GM21367 (cell line): Measurements from ENCODE around the gene KLRC1.
"Not testable (repeated sequence)": the region's sequence is repeated elsewhere in the genome, so short reads cannot be mapped to it uniquely, and the experiment has no call there.

Source experiments
- ATAC-seq: cut with Tn5 transposase; IDR thresholded peaks from one replicate; pipeline ENCODE4 v1.9.1; 2021; ENCODE audit not compliant: unreplicated experiment

Gene KLRC1

DNA sequence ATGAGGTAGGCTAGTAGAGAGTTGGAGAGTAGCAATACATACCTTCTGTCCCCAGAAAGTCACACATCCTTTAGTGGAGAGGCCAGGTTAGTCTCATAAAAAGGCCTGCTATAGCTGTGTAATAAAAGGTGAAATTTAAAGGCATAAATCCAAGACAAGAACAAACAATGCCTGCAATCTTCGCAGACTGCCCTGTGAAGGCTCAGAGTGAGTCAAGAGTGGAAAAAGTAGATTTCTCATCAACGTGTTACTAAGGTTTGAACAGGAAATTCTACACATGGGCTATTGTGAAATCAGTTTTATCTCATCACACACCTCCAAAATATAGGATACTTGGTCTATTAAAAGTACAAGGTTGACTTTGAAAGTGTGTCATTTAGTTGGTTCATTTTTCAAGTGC lies at the start of gene KLRC1:
KLRC1 (minus strand) TSS at position 222 of the 400 bp plus-strand sequence. CDS start 2,221 bp downstream, outside the sequence.
- ATAC-seq = no peak

DNA sequence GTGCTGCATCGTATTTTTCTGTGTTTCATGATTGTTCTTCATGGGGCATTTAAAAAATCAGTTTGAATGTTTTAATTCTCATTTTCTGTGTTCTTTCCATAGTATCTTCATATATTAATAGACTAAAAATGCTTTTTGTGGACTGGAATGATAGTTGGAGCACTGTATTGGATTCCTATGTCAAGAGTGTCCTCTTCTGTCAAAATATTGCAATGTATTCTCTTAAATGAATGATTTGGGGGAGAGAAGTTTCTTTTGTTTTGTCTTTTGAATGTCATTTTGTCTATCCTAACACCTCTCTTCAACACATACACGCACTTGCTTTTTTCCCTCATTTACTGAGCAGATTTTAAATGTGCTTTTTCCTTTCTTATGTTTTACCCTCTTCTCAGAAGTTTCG lies 47.9 kb upstream of the KLRC1 start:
- no peak for ATAC-seq

DNA sequence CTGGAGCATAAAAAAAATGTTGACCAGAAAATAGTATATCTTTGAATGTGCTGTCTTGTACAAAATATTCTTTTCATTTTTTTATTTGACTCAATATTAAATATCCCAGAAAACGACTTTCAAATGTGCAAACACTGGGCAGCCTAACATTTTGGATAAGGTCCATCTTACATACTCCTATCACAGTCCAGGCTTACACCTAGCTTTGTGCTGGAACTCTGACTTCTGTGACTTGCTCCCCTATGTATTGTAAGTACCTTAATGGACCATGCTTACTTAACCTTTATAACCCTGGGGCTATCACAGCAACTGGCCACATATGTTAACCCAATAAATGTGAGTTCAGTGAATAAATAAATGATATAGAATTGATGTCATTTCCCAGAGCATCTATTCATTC lies 44.9 kb upstream of the KLRC1 start:
- no peak for ATAC-seq

DNA sequence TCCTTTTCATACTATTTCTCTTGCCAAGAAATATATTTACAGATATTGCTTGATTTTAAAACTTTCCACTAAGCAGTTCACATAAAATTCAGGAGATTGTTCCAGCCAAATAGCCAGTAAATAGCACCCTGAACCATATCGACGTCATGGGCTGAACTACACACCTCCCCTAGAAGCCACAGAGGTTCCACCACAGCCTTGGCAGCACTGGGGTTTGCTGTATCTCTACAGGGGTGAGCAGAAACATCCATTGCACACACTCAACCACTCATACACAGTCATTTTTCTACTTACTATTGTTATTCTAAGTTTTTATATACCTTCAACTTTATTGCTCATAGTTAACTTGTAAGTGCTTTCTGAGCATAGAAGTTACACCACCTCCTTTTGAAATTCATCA lies 44.4 kb upstream of the KLRC1 start:
- no peak for ATAC-seq

DNA sequence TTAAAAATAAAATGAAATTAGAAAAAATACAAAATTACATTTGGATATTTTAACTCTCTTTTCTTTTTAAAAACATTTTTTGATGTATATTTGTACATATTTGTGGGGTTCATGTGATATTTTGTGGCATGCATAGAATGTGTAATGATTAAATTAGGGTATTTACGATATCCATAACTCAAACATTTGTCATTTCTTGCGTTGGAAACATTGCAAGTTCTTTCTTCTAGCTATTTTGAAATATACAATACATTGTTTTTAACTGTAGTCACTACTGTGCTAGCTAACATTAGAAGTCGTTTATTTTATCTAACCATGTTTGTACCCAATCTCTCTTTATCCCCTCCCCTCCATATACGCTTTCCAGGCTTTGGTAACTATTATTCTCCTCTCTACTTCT lies 38.6 kb upstream of the KLRC1 start:
- ATAC-seq = no peak

DNA sequence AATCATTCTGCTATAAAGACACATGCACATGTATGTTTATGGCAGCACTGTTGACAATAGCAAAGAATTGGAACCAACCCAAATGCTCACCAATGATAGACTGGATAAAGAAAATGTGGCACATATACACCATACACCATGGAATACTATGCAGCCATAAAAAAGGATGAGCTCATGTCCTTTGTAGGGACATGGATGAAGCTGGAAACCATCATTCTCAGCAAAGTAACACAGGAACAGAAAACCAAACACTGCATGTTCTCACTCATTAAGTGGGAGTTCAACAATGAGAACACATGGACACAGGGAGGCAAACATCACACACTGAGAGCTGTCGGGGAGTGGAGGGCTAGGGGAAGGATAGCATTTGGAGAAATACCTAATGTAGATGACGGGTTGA lies 34.2 kb upstream of the KLRC1 start:
- not testable (repeated sequence) for ATAC-seq

DNA sequence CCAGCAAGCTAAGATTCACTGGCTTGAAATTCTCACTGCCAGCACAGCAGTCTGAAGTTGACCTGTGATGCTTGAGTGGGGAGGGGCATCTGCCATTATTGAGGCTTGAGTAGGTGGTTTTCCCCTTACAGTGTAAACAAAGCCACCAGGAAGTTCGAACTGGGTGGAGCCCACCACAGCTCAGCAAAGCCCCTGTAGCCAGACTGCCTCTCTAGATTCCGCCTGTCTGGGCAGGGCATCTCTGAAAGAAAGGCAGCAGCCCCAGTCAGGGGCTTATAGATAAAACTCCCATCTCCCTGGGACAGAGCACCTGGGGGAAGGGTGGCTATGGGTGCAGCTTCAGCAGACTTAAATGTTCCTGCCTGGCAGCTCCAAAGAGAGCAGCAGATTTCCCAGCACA lies 28.7 kb upstream of the KLRC1 start:
- not testable (repeated sequence) for ATAC-seq

DNA sequence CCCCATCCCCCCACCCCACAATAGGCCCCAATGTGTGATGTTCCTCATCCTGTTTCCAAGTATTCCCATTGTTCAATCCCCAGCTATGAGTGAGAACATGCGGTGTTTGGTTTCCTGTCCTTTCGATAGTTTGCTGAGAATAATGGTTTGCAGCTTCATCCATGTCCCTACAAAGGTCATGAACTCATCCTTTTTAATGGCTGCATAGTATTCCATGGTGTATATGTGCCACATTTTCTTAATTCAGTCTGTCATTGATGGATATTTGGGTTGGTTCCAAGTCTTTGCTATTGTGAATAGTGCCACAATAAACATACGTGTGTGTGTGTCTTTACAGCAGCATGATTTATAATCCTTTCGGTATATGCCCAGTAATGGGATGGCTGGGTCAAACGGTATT lies 19.6 kb upstream of the KLRC1 start:
- not testable (repeated sequence) for ATAC-seq

DNA sequence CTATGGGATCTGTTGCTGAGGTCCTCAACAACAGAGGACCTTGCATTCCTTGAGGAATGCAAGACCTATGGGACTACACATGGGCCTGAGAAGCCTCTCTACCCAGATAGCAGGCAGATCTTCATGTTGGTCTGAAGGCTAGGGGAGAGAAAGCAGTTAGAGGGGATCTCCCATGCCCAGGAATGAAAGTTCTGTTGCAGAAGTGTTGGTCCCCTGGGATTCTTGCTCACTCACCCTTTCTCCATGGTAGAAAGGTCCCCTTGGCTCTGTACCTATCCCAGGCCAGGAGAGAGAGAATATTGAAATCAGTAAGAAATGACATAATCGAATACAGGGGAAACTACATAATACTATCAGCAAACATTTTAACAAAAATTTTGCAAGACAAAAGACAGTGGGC lies 16.5 kb upstream of the KLRC1 start:
- ATAC-seq = no peak

DNA sequence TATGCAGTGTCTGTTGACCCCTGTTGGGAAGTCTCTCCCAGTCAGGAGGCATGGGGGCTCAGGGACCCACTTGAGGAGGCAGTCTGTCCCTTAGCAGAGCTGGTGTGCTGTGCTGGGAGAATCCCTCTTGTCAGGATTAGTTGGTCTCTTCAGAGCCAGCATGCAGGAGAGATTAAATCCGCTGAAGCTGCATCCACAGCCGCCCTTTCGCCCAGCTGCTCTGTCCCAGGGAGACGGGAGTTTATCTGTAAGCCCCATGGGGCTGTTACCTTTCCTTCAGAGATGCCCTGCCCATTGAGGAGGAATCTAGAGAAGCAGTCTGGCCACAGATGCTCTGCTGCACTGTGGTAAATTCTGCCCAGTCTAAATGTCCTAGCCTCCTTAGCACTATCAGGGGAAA lies 13.1 kb upstream of the KLRC1 start:
- ATAC-seq = no peak

DNA sequence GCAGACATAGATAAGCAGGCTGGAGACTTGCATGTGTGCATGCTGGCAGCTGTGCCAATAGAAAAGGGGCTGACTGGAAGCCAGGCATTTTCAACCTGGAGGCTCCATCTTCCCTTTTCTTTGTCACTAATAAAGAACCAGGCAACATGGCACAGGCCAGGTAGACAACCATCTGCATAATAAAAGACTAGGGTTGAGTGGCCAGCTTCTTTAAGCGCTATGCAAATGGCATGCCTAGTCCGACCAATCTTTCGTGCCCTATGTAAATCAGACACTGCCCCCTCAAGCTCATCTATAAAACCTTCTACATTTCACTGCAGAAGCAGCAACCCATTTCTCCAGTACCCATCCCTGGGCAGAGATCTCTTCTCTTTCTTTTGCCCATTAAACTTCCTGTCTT lies 4.6 kb upstream of the KLRC1 start:
- ATAC-seq = no peak

DNA sequence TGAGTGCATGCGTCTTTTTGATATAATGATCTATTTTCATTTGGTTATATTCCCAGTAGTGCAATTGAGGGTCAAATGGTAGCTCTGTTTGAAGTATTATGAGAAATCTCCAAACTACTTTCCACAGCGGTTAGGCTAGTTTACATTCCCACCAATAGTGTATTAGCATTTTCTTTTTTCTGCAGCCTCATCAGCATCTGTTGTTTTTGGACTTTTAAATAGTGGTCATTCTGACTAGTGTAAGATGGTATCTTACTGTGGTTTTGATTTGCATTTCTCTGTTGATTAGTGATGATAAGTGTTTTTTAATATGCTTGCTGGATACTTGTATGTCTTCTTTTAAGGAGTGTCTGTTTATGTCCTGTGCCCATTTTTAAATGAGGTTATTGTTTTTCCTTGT lies 3.7 kb upstream of the KLRC1 start:
- no peak for ATAC-seq

DNA sequence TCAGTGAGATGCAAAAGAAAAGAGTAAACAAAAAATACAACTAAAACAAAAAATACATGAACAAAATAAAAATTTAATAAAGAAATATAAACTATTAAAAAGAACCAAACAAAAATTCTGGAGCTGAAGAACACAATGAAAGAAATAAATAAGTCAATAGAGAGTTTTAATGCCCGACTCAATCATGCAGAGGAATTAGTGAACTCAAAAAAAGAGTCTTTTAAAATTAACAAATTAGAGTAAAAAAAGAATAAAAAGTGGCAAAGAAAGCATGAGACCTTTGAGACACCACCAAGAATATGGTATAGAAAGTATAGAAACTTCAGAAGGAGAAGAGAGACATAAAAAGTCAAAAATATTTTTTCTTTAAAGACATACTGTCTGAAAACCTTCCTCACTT lies 2.6 kb upstream of the KLRC1 start:
- no peak for ATAC-seq

DNA sequence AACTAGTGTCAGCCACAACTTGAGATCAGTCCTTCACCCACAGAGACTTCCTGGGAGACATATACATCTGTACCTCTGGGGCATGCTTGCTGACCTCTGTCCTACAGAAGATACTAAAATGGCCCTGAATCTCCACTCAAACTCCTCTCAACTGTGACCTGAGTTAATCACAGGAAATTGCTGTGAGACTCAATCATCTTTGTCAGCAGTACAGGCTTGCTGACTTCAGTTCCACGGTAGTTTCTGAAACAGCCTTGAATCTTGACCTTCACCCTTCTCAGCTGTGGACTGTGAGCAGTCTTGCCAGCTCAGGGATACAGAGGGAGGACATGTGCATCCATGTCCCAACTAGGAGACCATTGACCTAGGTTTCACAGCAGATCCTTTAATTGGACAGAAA lies 1.4 kb upstream of the KLRC1 start:
- no peak for ATAC-seq

DNA sequence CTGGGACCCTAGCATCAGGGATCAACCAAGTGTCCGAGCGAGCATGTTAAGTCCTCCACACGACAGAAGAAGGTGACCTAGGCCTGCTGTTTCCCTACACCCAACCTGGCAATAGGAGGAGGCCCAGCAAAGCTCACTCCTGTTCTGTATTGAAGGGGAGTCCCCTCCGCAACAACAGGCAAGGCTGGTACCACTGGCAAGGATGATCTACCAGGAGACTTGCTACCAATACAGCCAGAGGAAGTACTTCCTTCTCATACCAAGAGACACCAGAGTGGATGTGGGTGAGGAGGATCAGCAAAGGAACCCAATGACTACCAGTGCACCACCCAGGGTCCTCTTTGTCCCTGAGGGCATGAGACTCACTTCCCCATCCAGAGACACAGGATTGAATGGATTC lies 4.9 kb downstream of the KLRC1 start:
- ATAC-seq = no peak

DNA sequence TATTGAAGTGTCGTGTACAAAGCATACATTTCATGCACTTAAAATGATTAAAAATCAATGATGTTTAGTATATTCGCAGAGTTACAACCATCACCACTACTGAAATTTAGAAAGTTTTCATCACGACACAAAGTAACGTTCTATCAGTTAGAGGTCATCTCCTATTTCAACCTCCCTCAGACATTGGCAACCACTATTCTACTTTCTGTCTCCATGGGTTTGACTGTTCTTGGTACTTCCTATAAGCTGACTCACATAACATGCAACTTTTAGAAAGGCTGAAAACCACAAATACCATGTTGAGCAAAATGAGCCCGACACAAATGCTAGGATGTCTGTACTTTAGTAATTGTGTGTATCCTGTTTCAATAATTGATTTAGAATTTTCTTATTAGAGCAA lies 7.1 kb downstream of the KLRC1 start:
- not testable (repeated sequence) for ATAC-seq

DNA sequence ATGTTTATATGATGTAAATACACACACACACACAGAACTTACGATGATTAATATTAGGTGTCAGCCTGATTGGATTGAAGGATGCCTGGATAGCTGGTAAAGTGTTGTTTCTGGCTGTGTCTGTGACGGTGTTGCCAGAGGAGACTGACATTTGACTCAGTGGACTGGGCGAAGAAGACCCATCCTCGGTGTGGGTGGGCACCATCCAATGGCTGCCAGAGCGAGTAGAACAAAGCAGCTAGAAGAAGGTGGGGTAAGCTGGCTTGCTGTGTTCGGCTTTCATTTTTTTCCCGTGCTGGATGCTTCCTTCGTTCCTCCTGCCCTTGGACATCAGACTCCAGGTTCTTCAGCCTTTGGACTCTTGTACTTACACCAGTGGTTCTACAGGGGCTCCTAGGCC lies 12.0 kb downstream of the KLRC1 start:
- ATAC-seq = not testable (repeated sequence)

DNA sequence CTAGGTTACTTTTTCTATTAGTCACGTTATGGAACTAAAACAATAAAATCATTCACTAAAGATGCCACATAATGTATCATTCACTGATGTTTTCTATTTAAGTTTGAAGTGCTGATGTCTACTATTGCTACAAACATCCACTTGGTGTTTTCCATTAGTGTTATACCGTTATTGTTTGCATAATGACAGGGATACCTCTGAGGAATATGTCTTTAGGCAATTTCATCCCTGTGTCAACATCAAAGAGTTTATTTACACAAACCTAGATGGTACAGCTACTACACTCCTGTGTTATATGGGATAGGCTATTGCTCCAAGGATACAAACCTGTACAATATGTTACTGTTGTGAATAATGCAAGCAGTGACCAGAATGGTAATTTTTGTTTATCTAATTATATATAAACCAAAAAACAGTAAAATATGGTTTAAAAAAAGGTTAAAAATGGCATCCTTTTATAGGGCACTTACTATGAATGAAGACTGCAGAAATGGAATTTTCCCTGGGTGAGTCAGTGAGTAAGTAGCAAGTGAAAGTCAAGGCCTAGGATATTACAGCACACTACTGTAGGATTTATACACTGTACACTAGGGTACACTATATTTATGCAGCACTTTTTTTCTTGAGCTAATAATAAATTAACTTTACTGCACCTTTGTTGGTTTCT lies 13.4 kb downstream of the KLRC1 start:
- not testable (repeated sequence) for ATAC-seq

DNA sequence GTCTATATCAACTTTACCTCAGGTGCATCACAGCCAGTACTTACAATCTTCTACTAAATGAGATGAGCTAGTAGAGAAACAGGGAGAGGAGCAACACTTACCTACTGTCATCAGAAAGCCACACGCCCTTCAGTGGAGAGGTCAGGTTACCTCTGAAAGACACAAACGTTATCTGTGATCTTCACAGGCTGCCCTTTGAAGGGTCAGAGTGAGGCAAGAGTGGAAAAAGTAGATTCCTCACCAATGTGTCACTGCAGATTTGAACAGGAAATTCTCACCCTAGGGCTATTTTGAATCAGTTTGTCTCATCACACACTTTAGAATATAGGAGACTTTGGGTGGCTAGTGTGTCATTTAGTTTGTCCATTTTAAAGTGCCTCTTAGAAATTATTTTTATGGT lies 15.6 kb downstream of the KLRC1 start:
- ATAC-seq = not testable (repeated sequence)

DNA sequence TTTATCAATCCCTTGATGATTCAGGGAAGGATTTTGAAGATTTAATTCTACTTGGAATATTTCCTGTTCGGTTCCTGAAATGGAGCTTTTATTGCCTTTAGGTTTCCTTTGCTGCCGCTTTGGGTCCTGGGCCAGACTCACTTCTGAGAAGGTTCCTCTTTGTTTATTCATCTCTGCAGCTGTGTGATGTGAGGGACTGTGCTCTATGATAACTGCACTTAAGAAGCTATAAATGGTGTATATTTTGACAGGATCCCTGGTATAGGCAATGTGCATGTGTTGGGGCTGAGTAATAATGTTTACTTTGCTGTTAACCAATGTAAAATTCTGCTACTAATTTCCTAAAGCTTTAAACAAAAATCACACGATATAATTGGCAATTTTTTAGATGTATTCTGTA lies 17.4 kb downstream of the KLRC1 start, which contains the start of gene KLRC2:
KLRC2 (minus strand) TSS at position 195 of the 400 bp plus-strand sequence; CDS start at position 171, 24 bp downstream.
- ATAC-seq = not testable (repeated sequence)

DNA sequence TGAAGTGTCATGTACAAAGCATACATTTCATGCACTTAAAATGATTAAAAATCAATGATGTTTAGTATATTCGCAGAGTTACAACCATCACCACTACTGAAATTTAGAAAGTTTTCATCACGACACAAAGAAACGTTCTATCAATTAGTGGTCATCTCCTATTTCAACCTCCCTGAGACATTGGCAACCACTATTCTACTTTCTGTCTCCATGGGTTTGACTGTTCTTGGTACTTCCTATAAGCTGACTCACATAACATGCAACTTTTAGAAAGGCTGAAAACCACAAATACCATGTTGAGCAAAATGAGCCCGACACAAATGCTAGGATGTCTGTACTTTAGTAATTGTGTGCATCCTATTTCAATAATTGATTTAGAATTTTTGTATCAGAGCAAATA lies 22.6 kb downstream of the KLRC1 start:
- not testable (repeated sequence) for ATAC-seq

DNA sequence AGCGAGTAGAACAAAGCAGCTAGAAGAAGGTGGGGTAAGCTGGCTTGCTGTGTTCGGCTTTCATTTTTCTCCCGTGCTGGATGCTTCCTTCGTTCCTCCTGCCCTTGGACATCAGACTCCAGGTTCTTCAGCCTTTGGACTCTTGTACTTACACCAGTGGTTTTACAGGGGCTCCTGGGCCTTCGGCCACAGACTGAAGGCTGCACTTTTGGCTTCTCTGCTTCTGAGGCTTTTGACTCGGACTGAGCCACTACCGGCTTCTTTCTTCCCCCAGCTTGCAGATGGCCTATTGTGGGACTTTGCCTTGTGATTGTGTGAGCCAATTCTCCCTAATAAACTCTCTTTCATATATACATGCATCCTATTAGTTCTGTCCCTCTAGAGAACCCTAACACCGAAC lies 27.2 kb downstream of the KLRC1 start:
- not testable (repeated sequence) for ATAC-seq

DNA sequence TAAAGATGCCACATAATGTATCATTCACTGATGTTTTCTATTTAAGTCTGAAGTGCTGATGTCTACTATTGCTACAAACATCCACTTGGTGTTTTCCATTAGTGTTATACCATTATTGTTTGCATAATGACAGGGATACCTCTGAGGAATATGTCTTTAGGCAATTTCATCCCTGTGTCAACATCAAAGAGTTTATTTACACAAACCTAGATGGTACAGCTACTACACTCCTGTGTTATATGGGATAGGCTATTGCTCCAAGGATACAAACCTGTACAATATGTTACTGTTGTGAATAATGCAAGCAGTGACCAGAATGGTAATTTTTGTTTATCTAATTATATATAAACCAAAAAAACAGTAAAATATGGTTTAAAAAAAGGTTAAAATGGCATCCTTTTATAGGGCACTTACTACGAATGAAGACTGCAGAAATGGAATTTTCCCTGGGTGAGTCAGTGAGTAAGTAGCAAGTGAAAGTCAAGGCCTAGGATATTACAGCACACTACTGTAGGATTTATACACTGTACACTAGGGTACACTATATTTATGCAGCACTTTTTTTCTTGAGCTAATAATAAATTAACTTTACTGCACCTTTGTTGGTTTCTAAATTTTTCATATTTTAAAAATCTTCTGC lies 28.8 kb downstream of the KLRC1 start:
- not testable (repeated sequence) for ATAC-seq
